ENCODE results near the gene GYG2.

Gene GYG2

GRCh38 chrX:2812161-2812907 is 16.4 kb upstream of the GYG2 start:
- peak; percentile 11 to 47 for DNase-seq (ENCODE audit: low read depth in 2 of 2)

- no peak for DNase-seq (ENCODE audit: low read depth in 2 of 2)
These were observed 11.7 kb upstream of the GYG2 start for GRCh38 chrX:2817036-2817435.

DNA sequence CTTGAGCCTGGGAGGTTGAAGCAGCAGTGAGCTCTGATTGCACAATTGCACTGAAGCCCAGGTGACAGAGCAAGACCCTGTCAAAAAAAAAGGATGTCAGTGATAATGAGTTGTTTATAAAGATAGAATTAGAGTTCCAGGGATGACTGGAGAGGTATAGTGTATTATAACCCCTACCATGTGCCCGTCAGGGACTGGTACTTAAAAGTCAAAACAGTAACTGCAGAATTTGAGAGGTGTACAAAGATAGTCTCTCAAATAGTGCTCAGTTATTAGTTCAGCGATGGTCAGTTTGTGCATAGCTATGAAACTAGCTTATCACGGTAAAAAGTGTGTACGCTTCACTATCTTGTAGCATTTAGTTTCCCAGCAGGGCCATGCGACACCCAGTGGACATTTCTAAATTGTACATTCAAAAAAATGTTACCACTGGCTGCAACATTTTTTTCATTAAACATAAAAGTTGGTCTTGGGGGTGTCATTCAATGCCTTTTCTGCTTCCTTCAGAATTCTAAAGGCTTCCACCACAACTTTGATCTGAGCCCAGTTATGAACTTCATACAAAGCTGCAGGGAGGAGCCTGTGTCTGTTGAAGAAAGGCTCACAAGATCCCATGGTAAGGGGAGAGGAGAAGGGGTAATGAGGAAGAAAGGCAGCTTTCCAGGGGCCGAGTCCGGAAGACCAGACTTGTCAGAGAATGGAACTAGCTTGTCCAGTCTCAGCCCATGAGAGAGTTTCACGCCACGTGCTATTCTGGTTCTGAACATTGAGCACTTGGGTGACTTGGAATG is 9.2 kb upstream of the GYG2 start:
- DNase-seq (ENCODE audit: low read depth in 2 of 2), result no peak

- no peak for DNase-seq (ENCODE audit: low read depth in 2 of 2)
These were observed 8.5 kb upstream of the GYG2 start for GRCh38 chrX:2820136-2820771.

DNA sequence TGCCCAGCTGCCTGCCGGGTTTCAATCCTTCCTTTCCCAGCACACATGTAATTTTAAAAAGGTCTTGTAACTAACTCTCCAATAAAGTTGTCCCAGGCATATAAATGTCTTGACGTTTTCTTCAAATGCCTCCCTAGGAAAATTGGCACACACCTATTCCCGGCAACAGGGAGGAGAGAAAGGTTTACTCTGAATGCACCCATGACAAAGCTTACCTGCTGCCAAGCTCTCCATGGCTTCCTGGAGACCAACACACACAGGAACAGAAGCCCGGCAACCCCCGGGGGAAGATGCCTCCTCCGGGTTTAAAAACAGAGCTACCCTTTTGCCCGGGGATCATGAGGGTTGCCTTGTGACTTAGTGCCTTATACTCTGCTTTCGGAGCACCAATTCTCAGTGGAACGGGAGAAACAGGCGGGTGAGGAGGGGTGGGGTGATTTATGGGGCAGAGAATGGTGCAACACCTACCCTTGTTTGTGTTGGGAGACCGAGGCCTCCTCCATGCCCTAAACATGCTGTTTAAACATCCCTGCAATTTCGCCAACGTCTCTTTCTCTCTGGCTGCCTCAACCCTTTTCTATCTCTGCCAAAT is 4.8 kb upstream of the GYG2 start:
- DNase-seq (ENCODE audit: low read depth in 2 of 2), result no peak

- DNase-seq (ENCODE audit: low read depth in 2 of 2), result no peak
These were observed 3.8 kb upstream of the GYG2 start for GRCh38 chrX:2824886-2825285.

DNA sequence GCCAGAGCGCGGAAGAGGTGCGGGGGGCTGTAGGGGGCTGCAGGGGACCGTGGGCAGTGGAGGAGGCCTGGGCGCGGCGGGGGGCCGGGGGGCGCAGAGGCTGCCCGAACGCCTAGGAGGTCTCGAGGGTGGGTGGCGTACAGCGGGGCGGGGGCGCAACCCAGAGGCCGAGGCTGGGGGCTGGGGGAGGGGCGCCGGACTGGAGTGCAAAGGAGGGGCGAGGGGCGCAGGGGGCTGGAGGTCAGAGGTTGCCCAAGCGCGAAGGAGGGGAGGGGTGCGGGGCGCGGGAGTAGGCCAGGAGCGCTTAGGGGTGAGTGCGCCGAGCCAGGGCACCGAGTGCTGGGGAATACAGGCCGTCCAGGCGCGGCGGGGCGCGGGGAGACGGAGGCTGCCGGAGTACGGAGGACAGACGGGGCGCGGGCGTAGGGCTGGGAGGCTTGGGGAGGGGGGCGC is 255 bp downstream of the GYG2 start:
- DNase-seq (ENCODE audit: low read depth in 2 of 2), result no peak

DNA sequence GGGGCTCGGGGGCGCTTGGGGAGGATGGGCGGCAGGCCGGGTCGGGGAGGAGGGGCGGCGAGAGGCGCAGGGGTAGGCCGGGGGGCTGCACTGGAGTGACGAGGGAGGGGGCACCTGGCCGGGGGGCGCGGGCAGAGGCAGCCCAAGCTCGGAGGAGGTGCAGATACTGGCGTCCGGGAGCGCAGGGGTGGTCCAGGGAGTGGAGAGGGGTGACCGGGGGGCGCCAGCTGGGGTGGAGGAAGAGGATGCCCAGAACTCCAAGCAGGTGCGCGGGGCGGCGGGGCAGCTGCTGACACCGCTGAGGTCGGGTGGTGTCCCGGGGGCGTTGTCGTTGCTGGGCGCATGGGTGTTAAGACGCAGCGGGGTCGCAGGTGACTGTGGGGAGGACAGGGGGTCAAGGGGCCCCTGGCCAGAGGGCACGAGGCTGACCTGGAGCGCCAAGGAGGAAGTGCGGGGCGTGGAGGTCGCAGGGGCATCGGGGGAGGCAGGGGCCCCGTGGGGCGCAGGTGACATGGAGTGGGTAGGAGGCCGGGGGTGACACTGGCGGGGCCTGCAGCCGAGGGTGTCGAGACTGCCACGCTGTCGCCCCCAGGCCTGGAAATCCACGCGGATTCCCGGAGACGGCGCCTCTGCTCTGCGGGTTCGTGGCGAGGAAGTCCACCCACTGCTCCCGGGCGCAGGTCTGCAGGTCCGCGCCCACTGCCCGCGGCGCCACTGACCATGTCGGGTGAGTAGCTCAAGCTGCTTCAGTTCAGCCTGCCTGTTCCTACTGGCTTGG is 928 bp downstream of the GYG2 start:
- no peak for DNase-seq (ENCODE audit: low read depth in 2 of 2)

DNA sequence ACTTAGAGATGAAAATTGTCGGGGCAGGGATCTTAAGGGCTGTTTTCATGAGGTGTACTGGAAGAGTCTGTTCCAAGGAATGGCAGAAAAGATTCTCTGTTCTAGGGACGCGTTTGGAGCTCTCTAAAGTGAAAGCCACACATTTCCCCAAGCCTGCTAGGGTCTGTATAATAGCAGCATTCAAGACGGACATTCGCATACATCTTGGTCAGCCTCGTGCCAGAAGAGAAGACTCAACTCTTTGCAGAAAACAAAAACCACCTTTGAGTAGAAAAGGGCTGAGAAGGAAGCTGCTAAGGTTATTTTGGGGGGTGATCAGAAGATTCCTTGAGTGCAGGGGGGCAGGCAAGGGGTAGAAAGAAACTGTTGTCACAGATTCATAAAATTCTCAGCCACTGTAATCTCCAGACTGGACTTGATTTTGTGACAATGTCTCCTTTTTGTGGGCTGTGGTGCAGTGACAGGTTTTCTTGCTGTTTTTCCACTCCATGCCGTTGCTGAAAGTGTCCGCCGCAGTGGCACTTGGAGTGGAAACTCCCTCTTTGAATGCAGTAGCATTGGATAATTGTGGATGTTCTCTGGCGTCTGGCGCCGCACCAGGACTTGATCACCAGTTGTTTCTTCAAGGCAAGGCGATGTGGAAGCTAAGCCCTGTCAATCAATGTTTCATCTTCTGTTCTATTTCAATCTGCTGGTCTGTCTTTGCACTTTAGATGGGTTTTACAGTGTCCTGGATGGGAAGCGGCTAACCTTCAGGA is 2.9 kb downstream of the GYG2 start:
- no peak for DNase-seq (ENCODE audit: low read depth in 2 of 2)

DNA sequence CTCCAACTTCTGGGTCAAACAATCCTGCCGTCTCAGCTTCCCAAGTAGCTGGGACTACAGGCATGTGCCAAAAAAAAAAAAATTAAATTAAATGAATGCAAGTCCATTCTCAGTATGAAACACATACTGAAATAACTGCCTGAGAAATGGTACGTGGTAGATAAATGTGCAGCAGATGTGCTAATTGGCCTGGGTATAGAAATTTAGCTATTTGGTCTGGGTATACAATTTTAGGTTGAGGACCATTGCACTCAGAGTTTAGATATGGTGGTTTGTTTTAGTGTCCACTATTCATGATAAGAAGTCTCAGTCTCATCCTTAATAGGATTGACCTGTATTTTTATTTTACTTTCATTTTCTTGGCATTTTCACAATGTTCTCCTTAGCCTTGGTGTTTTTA is 9.2 kb downstream of the GYG2 start:
- DNase-seq (ENCODE audit: low read depth in 2 of 2), result no peak

GRCh38 chrX:2840961-2841360 is 12.2 kb downstream of the GYG2 start:
- DNase-seq (ENCODE audit: low read depth in 2 of 2), result no peak

DNA sequence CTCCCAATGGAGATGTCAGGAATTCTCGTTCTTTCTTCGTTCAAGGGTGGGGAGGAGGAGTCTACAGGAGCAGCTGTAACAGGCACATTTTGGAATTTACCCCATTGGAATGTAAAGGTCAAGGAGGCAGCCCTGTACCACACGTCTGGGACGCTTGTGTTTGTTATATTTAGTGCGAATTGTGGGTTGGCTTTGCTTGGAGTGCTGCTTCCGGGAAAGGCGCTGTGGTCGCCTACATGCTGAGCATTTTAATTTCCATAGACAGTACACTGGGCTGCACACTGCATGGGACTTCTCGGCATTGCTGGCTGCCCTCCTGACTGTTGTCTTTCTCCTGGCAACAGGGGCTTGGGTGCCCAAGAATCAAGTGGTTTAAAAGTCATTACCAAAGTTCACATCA is 12.8 kb downstream of the GYG2 start:
- DNase-seq (ENCODE audit: low read depth in 2 of 2), result no peak

GRCh38 chrX:2846992-2847391 is 18.3 kb downstream of the GYG2 start:
- DNase-seq (ENCODE audit: low read depth in 2 of 2), result no peak

DNA sequence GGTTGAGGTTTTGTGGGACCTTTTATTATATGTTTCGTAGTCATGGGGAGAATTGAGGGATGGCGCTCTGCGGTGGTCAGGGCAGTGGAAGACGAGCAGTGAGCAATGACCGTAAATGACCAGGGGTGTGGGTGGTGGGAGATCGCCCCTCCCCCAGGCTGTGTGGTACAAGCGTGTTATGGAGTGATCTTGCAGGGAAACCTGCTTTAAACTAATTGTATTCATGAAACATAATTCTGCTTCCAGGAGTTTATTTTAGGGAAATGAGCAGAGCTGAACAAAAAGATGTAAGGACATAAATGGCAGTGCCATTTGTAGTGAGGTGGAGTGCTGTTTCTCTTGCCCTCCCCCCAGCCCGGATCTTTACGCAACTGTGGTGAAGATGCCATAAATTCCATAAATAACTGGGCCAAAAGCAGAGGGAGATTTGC is 20.2 kb downstream of the GYG2 start:
- no peak for DNase-seq (ENCODE audit: low read depth in 2 of 2)

GRCh38 chrX:2854918-2855317 is 26.2 kb downstream of the GYG2 start:
- no peak for DNase-seq (ENCODE audit: low read depth in 2 of 2)

DNA sequence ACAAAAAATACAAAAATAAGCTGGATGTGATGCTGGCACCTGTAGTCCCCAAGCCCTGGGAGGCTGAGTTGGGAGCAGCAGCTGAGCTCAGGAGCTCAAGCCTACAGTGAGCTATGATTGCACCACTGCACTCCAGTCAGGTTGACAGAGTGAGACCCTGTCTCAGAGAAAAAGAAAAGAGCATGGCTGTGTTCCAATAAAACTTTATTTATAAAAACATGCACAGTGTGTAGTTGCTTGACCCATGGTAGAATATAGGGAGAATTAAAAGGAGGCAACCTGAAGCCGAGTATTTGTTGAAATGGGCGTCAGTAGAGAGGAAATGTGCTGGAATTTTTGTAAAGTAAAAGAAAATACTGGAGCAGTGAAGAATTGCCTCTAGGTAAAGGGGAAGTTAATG is 27.0 kb downstream of the GYG2 start:
- no peak for DNase-seq (ENCODE audit: low read depth in 2 of 2)

GRCh38 chrX:2857566-2857965 is 28.8 kb downstream of the GYG2 start:
- DNase-seq (ENCODE audit: low read depth in 2 of 2), result no peak

DNA sequence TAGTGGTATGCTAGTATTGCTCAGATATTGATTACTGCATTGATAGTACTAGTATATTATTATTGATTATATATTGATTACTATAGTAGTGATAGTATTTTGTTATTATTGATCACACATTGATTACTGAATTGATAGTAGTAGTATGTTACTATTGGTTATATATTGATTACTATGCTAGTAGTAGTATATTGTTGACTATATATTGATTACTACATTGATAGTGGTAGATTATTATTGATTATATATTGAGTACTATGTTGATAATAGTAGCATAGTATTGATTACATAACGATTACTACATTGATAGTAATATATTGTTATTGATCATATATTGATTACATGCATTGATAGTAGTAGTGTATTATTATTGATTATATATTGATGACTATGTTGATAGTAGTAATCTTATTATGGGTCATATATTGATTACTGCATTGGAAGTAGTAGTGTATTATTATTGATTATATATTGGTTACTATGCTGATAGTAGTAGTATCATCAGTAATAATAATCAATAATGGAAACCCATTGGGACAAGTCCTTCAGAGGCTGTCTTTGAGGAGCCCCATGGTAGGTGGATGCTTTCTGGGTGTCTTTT is 30.6 kb downstream of the GYG2 start:
- DNase-seq (ENCODE audit: low read depth in 2 of 2), result no peak

- DNase-seq (ENCODE audit: low read depth in 2 of 2), result no peak
These were observed 33.7 kb downstream of the GYG2 start for GRCh38 chrX:2862404-2862803.

DNA sequence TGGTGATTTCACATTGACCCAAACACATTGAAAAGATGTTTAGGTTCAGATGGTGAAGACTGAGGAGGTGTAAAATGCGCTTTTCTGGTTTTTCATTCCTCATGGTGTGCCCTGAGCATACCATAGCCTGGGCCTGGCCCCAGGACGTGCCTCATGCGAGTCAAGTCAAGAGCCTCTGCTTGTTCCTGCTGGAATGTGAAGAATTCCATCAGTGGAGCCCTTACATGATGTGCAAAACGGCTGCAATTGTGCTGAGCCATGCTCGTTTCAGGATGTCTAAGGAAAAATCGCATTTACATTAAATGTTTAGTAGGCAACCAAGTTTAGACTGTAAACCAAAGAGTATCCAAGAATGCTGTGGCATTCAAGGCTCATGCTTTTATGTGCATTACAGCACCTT is 34.9 kb downstream of the GYG2 start:
- no peak for DNase-seq (ENCODE audit: low read depth in 2 of 2)

Data from stimulated activated CD4-positive, alpha-beta T cell treated with anti-CD3 and anti-CD28 coated beads, Interleukin-1b, Interleukin-23, amount 100 ng/mL, for 4 hours (primary cell).